ENCODE measurements around the gene CCNK.

Gene CCNK

GRCh38 chr14:99497341-99497740 lies 16.1 kb downstream of the CCNK start:
- in situ Hi-C loops (cut with MboI; ENCODE audit: low pct_unique_long_range_greater_than_20kb, low sequenced_read_pairs, unreplicated experiment): no loop called here
- DNase-seq (ENCODE audit: low spot score): no peak
- TF ChIP-seq, protein P1, sequence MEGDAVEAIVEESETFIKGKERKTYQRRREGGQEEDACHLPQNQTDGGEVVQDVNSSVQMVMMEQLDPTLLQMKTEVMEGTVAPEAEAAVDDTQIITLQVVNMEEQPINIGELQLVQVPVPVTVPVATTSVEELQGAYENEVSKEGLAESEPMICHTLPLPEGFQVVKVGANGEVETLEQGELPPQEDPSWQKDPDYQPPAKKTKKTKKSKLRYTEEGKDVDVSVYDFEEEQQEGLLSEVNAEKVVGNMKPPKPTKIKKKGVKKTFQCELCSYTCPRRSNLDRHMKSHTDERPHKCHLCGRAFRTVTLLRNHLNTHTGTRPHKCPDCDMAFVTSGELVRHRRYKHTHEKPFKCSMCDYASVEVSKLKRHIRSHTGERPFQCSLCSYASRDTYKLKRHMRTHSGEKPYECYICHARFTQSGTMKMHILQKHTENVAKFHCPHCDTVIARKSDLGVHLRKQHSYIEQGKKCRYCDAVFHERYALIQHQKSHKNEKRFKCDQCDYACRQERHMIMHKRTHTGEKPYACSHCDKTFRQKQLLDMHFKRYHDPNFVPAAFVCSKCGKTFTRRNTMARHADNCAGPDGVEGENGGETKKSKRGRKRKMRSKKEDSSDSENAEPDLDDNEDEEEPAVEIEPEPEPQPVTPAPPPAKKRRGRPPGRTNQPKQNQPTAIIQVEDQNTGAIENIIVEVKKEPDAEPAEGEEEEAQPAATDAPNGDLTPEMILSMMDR (IDR thresholded peaks at IDR 0.05; ENCODE audit: extremely low read depth, insufficient read depth, missing control alignments): no peak

DNA sequence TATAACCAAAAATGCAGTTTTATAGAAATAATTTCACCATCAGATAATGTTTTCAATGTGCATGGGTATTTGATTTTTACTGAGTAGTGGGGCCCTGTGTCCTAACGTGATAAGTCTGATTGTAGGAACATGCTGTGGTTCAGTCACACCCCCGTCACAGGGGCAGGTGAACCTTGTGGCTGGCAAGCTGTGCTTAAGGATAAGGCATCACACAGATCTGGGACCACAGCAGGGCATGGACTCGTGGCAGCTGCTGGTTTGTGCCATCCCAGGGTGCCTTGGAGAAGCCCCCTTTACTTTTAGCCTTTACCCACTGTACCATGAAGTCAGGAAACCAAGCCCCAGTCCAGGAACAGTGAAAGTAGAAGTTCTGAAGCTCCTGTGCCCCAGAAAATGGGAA lies 16.7 kb downstream of the CCNK start:
- DNase-seq (ENCODE audit: low spot score): no peak
- in situ Hi-C loops (cut with MboI; ENCODE audit: low pct_unique_long_range_greater_than_20kb, low sequenced_read_pairs, unreplicated experiment): no loop called here
- TF ChIP-seq, protein P1 (IDR thresholded peaks at IDR 0.05; ENCODE audit: extremely low read depth, insufficient read depth, missing control alignments): no peak

DNA sequence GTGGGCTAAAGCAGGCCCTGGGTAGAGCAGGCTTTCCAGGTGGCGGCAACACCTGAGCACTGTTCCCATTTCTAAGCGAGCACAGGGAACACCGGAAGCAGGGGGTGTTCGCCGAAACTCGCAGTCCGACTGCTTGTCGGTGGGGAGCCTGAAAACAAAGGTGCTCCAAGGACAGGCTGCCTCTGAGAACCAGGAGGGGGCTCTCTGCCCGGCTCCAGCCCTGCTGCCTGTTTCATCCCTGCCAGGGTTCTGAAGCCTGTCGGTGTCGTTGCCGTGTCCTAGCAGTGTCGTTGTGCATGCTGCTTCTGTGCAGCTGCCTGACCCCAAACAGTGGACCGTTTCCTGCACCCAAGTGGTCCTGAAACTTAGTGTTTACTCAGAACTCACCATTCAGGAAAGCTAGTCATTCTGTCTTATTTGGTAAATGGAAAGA lies 21.8 kb downstream of the CCNK start:
- TF ChIP-seq, protein P1 (IDR thresholded peaks at IDR 0.05; ENCODE audit: extremely low read depth, insufficient read depth, missing control alignments): no peak
- in situ Hi-C loops (cut with MboI; ENCODE audit: low pct_unique_long_range_greater_than_20kb, low sequenced_read_pairs, unreplicated experiment): no loop called here
- DNase-seq (ENCODE audit: low spot score): no peak

DNA sequence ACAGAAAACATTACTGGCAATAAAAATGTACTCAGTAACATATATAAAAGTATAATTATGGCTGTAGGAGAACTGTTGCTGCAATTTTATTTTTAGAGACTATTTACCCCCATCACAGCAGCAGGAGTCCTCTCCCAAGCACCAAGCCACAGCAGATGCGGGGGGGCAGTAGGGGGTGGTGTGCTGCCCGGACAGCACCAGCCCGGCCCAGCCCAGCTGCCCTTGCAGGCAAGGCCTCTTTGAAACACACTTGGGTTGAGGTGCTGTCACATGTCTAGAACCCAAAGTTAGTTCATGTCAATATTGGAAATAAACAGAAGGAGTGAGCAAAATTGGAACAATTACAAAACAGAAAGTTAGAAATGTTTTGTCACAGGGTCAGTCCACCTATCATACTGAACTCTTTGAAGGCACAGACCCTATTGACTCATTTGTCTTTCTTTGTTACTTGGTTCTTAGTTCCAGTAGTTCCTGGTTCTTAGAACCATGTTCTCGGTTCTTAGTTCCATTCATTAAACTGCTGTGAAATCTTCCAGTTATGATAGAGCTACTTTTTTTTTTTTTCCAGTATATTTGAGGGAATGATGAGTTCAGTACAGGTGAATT lies 22.7 kb downstream of the CCNK start:
- DNase-seq (ENCODE audit: low spot score): no peak
- in situ Hi-C loops (cut with MboI; ENCODE audit: low pct_unique_long_range_greater_than_20kb, low sequenced_read_pairs, unreplicated experiment): no loop called here
- TF ChIP-seq, protein P1 (IDR thresholded peaks at IDR 0.05; ENCODE audit: extremely low read depth, insufficient read depth, missing control alignments): no peak

GRCh38 chr14:99505089-99505488 lies 23.9 kb downstream of the CCNK start:
- in situ Hi-C loops (cut with MboI; ENCODE audit: low pct_unique_long_range_greater_than_20kb, low sequenced_read_pairs, unreplicated experiment): no loop called here
- no peak for DNase-seq (ENCODE audit: low spot score)

DNA sequence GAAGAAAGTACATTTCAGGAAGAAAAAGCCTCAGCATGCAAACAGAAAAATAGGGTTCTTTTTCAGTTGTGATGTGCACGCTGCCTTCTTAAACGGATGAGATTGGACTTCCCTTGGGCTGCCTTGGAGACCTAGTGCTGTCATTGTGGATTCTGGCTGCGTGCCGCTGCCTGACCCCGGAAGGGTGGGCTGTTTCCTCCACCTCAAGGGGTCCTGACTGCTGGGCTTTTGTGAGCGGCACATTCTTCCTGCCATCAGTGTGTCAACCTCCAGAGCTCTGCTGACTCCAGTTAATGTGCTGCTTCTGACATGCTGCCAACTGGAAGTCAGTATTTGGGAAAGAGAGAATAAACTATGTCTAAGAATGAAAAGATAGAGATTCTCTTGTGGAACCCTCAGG lies 25.1 kb downstream of the CCNK start:
- TF ChIP-seq, protein P1 (IDR thresholded peaks at IDR 0.05; ENCODE audit: extremely low read depth, insufficient read depth, missing control alignments): no peak
- in situ Hi-C loops (cut with MboI; ENCODE audit: low pct_unique_long_range_greater_than_20kb, low sequenced_read_pairs, unreplicated experiment): no loop called here
- peak; percentile 22 for DNase-seq (ENCODE audit: low spot score)

More at GRCh38 chr14:99505089-99505488, 23.9 kb downstream of the CCNK start:
- TF ChIP-seq, protein P1 (IDR thresholded peaks at IDR 0.05; ENCODE audit: extremely low read depth, insufficient read depth, missing control alignments): no peak

All from GM13977 (cell line).